CD4-positive, alpha-beta T cell treated with Interleukin-2 at 100 ng/mL for 4 hours (primary cell): ENCODE measurements around the gene CCNDBP1.
"Not testable (repeated sequence)": the region's sequence is repeated elsewhere in the genome, so short reads cannot be mapped to it uniquely, and the experiment has no call there.

Source experiments
- DNase-seq: peaks from one replicate; pipeline ENCODE4 v3.0.0-alpha.2; 2020; ENCODE audit warnings: low spot score

Gene CCNDBP1

GRCh38 chr15:43193710-43194109, 8.5 kb downstream of the CCNDBP1 start:
- no peak for DNase-seq

GRCh38 chr15:43194795-43195194, 9.6 kb downstream of the CCNDBP1 start:
- DNase-seq = no peak

- DNase-seq = no peak
Observed at GRCh38 chr15:43196760-43197548, 11.8 kb downstream of the CCNDBP1 start.

- DNase-seq = not testable (repeated sequence)
Observed at GRCh38 chr15:43197773-43198172, 12.6 kb downstream of the CCNDBP1 start.

- DNase-seq = not testable (repeated sequence)
Observed at GRCh38 chr15:43198556-43198955, 13.4 kb downstream of the CCNDBP1 start.

GRCh38 chr15:43198992-43199391, 13.8 kb downstream of the CCNDBP1 start:
- DNase-seq = no peak

GRCh38 chr15:43199945-43200488, 14.8 kb downstream of the CCNDBP1 start:
- DNase-seq = no peak

GRCh38 chr15:43204016-43204901, 19.1 kb downstream of the CCNDBP1 start:
- peak; percentile 38 for DNase-seq

GRCh38 chr15:43206054-43206453, 20.9 kb downstream of the CCNDBP1 start:
- DNase-seq = no peak

GRCh38 chr15:43207024-43207423, 21.8 kb downstream of the CCNDBP1 start:
- DNase-seq = no peak

- DNase-seq = no peak
Observed at GRCh38 chr15:43208052-43209002, 23.1 kb downstream of the CCNDBP1 start.

GRCh38 chr15:43209059-43209824, 24.0 kb downstream of the CCNDBP1 start:
- no peak for DNase-seq

- no peak for DNase-seq
Observed at GRCh38 chr15:43210172-43210745, 25.1 kb downstream of the CCNDBP1 start.

GRCh38 chr15:43210807-43211206, 25.6 kb downstream of the CCNDBP1 start:
- DNase-seq = no peak

- no peak for DNase-seq
Observed at GRCh38 chr15:43211224-43211735, 26.1 kb downstream of the CCNDBP1 start.

GRCh38 chr15:43212299-43212698, 27.1 kb downstream of the CCNDBP1 start:
- no peak for DNase-seq

GRCh38 chr15:43212951-43213350, 27.7 kb downstream of the CCNDBP1 start:
- no peak for DNase-seq

- no peak for DNase-seq
Observed at GRCh38 chr15:43213466-43213865, 28.3 kb downstream of the CCNDBP1 start.

- no peak for DNase-seq
Observed at GRCh38 chr15:43214169-43214568, 29.0 kb downstream of the CCNDBP1 start.

- DNase-seq = no peak
Observed at GRCh38 chr15:43214592-43215295, 29.5 kb downstream of the CCNDBP1 start.
